HEK293 (cell line): ENCODE results near the gene SAMD11.

ENCODE experiments used
- CTCF ChIA-PET: fragments of 350-600 bp; formaldehyde crosslinking; extraction: SDS; loops from one replicate; lab custom pipeline; 2021; ENCODE audit warnings: antibody characterized with exemption; lab: Yijun Ruan, JAX
- POLR2A ChIA-PET: fragments of 300-600 bp; formaldehyde crosslinking; extraction: SDS; loops from one replicate; lab custom pipeline; 2020; ENCODE audit warnings: antibody characterized with exemption, inconsistent platforms; lab: Yijun Ruan, JAX
- H3K27ac ChIP-seq: fragments of 200-500 bp; sonication (Bioruptor generic); 2 replicates; pipeline ENCODE4 v1.5.1; 2014; ENCODE audit warnings: low read depth, low read length, control low read depth, inconsistent platforms; ENCODE audit errors: extremely low read depth
- H3K36me3 ChIP-seq, 2 experiments: fragments of 200-500 bp in 1 of 2; sonication (Bioruptor generic) in 1 of 2; 1 replicate in 1 of 2; 2 replicates in 1 of 2; pipeline ENCODE4 v1.5.1; 2014 to 2017; ENCODE audit warnings: inconsistent platforms in 2 of 2, low read length in 2 of 2; ENCODE audit not compliant: control insufficient read depth in 2 of 2, insufficient read depth in 1 of 2
- H3K4me1 ChIP-seq: fragments of 200-500 bp; sonication (Bioruptor generic); 2 replicates; pipeline ENCODE4 v1.5.1; 2014; ENCODE audit warnings: mild to moderate bottlenecking, low read length, inconsistent platforms; ENCODE audit not compliant: control insufficient read depth, insufficient read depth
- H3K4me3 ChIP-seq: 2 replicates; pipeline ENCODE4 v1.5.1; 2011; ENCODE audit warnings: low read depth, mild to moderate bottlenecking, control low read depth, low read length, moderate library complexity
- H3K9me3 ChIP-seq: fragments of 200-500 bp; sonication (Bioruptor generic); 2 replicates; pipeline ENCODE4 v1.5.1; 2014; ENCODE audit warnings: low read depth, low read length, inconsistent platforms; ENCODE audit not compliant: control insufficient read depth, insufficient read depth
- BCL11A ChIP-seq: fragments of 450-650 bp; formaldehyde crosslinking; IDR thresholded peaks from 2 replicates; pipeline ENCODE4 v1.5.1; 2016; ENCODE audit warnings: low read depth, missing biosample characterization, missing genetic modification characterization
- ELK4 ChIP-seq: IDR thresholded peaks from 2 replicates; pipeline ENCODE4 v1.6.1; 2011; ENCODE audit warnings: mild to moderate bottlenecking, low read depth, low read length, borderline replicate concordance
- GLIS2 ChIP-seq: fragments of 450-650 bp; formaldehyde crosslinking; IDR thresholded peaks from 2 replicates; pipeline ENCODE4 v1.5.1; 2016; ENCODE audit warnings: missing biosample characterization, missing genetic modification characterization
- HOXC10 ChIP-seq: sonication (generic); formaldehyde crosslinking; IDR thresholded peaks from 2 replicates; pipeline ENCODE4 v1.8.1; 2023; ENCODE audit warnings: mild to moderate bottlenecking, missing genetic modification reagents
- KLF16 ChIP-seq: fragments of 450-650 bp; formaldehyde crosslinking; IDR thresholded peaks from 2 replicates; pipeline ENCODE4 v1.5.1; 2017; ENCODE audit warnings: missing biosample characterization, missing genetic modification characterization
- KLF7 ChIP-seq: fragments of 450-650 bp; formaldehyde crosslinking; IDR thresholded peaks from 2 replicates; pipeline ENCODE4 v1.5.1; 2016; ENCODE audit warnings: missing biosample characterization, missing genetic modification characterization, borderline replicate concordance
- KLF9 ChIP-seq: fragments of 450-650 bp; formaldehyde crosslinking; IDR thresholded peaks from 2 replicates; pipeline ENCODE4 v1.5.1; 2016; ENCODE audit warnings: missing biosample characterization, missing genetic modification characterization, low read depth
- OVOL3 ChIP-seq: fragments of 450-650 bp; formaldehyde crosslinking; IDR thresholded peaks from 2 replicates; pipeline ENCODE4 v1.5.1; 2016; ENCODE audit warnings: missing biosample characterization, missing genetic modification characterization
- SCRT2 ChIP-seq: fragments of 450-650 bp; formaldehyde crosslinking; IDR thresholded peaks from 2 replicates; pipeline ENCODE4 v1.5.1; 2016; ENCODE audit warnings: missing biosample characterization, missing genetic modification characterization
- SETDB1 ChIP-seq: IDR thresholded peaks from one replicate; pipeline ENCODE4 v1.6.1; 2017; ENCODE audit warnings: mild to moderate bottlenecking, low read length, moderate library complexity, mixed read lengths; ENCODE audit not compliant: insufficient read length
- SP2 ChIP-seq: fragments of 450-650 bp; formaldehyde crosslinking; IDR thresholded peaks from 2 replicates; pipeline ENCODE4 v1.5.1; 2016; ENCODE audit warnings: missing biosample characterization, missing genetic modification characterization
- SP7 ChIP-seq: fragments of 450-650 bp; formaldehyde crosslinking; IDR thresholded peaks from 2 replicates; pipeline ENCODE4 v1.5.1; 2016; ENCODE audit warnings: missing biosample characterization, missing genetic modification characterization
- ZBTB17 ChIP-seq: fragments of 450-650 bp; formaldehyde crosslinking; IDR thresholded peaks from 2 replicates; pipeline ENCODE4 v1.5.1; 2016; ENCODE audit warnings: missing biosample characterization, missing genetic modification characterization
- ZBTB20 ChIP-seq: fragments of 450-650 bp; formaldehyde crosslinking; IDR thresholded peaks from 2 replicates; pipeline ENCODE4 v1.5.1; 2016; ENCODE audit warnings: missing biosample characterization, missing genetic modification characterization
- ZBTB26 ChIP-seq: fragments of 450-650 bp; formaldehyde crosslinking; optimal IDR thresholded peaks from 2 replicates; pipeline ENCODE3; 2016; ENCODE audit warnings: missing biosample characterization, mild to moderate bottlenecking, missing genetic modification characterization
- ZBTB6 ChIP-seq: fragments of 450-650 bp; formaldehyde crosslinking; IDR thresholded peaks from 2 replicates; pipeline ENCODE4 v1.5.1; 2017; ENCODE audit warnings: missing biosample characterization, missing genetic modification characterization
- ZBTB8A ChIP-seq: fragments of 450-650 bp; formaldehyde crosslinking; IDR thresholded peaks from 2 replicates; pipeline ENCODE4 v1.5.1; 2016; ENCODE audit warnings: missing biosample characterization, missing genetic modification characterization
- ZEB2 ChIP-seq: fragments of 450-650 bp; formaldehyde crosslinking; IDR thresholded peaks from 2 replicates; pipeline ENCODE4 v1.5.1; 2016; ENCODE audit warnings: missing biosample characterization, missing genetic modification characterization
- ZFHX2 ChIP-seq: fragments of 450-650 bp; formaldehyde crosslinking; conservative IDR thresholded peaks from 2 replicates; pipeline ENCODE4 v1.5.1; 2016; ENCODE audit warnings: missing biosample characterization, missing genetic modification characterization
- ZFP3 ChIP-seq: fragments of 450-650 bp; formaldehyde crosslinking; IDR thresholded peaks from 2 replicates; pipeline ENCODE4 v1.5.1; 2016; ENCODE audit warnings: low read depth, missing biosample characterization, missing genetic modification characterization
- ZNF146 ChIP-seq: fragments of 450-650 bp; formaldehyde crosslinking; IDR thresholded peaks from 2 replicates; pipeline ENCODE4 v1.5.1; 2016; ENCODE audit warnings: missing biosample characterization, missing genetic modification characterization
- ZNF16 ChIP-seq: fragments of 450-650 bp; formaldehyde crosslinking; IDR thresholded peaks from 2 replicates; pipeline ENCODE4 v1.5.1; 2016; ENCODE audit warnings: low read depth, missing biosample characterization, missing genetic modification characterization
- ZNF2 ChIP-seq: fragments of 450-650 bp; formaldehyde crosslinking; IDR thresholded peaks from 2 replicates; pipeline ENCODE4 v1.5.1; 2016; ENCODE audit warnings: missing biosample characterization, missing genetic modification characterization
- ZNF248 ChIP-seq: fragments of 450-650 bp; formaldehyde crosslinking; IDR thresholded peaks from 2 replicates; pipeline ENCODE4 v1.5.1; 2017; ENCODE audit warnings: missing biosample characterization, missing genetic modification characterization
- ZNF354C ChIP-seq: fragments of 450-650 bp; formaldehyde crosslinking; IDR thresholded peaks from 2 replicates; pipeline ENCODE4 v1.5.1; 2016; ENCODE audit warnings: missing biosample characterization, missing genetic modification characterization, low read depth, borderline replicate concordance
- ZNF37A ChIP-seq: fragments of 450-650 bp; IDR thresholded peaks from 2 replicates; pipeline ENCODE4 v1.5.1; 2018; ENCODE audit warnings: missing biosample characterization, missing genetic modification characterization
- ZNF488 ChIP-seq: fragments of 450-650 bp; formaldehyde crosslinking; IDR thresholded peaks from 2 replicates; pipeline ENCODE4 v1.5.1; 2016; ENCODE audit warnings: missing biosample characterization, missing genetic modification characterization
- ZNF600 ChIP-seq: fragments of 450-650 bp; formaldehyde crosslinking; IDR thresholded peaks from 2 replicates; pipeline ENCODE4 v1.5.1; 2016; ENCODE audit warnings: missing biosample characterization, missing genetic modification characterization
- ZNF777 ChIP-seq: fragments of 450-650 bp; formaldehyde crosslinking; IDR thresholded peaks from 2 replicates; pipeline ENCODE4 v1.5.1; 2017; ENCODE audit warnings: missing biosample characterization, missing genetic modification characterization, borderline replicate concordance
- ZSCAN30 ChIP-seq: fragments of 450-650 bp; IDR thresholded peaks from 2 replicates; pipeline ENCODE4 v1.5.1; 2018; ENCODE audit warnings: missing biosample characterization, mild to moderate bottlenecking, missing genetic modification characterization, moderate library complexity
- ZSCAN5A ChIP-seq: fragments of 450-650 bp; formaldehyde crosslinking; IDR thresholded peaks from 2 replicates; pipeline ENCODE4 v1.5.1; 2016; ENCODE audit warnings: missing biosample characterization, missing genetic modification characterization
- ZXDB ChIP-seq: fragments of 450-650 bp; formaldehyde crosslinking; IDR thresholded peaks from 2 replicates; pipeline ENCODE4 v1.5.1; 2016; ENCODE audit warnings: missing biosample characterization, missing genetic modification characterization
- TF ChIP-seq, protein P1 (sequence below): fragments of 450-650 bp; formaldehyde crosslinking; IDR thresholded peaks from 2 replicates; pipeline ENCODE4 v1.5.1; 2016; ENCODE audit warnings: missing biosample characterization, missing genetic modification characterization

The SAMD11 gene

GRCh38 chr1:935751-936231, 12.1 kb downstream of the SAMD11 start:
- Histone ChIP-seq H3K9me3 (no peaks in the 10 kb centered on the region), H3K4me1 (peaks cover 53% of the 10 kb centered on the region), H3K27ac (peak overlapping the region; percentile 96), H3K36me3 (peaks cover 0 to 31% of the 10 kb centered on the region in 2 experiments; a peak in 1 of 3 replicates), H3K4me3 (0 out of 2 replicates have a peak overlapping the region, but pooled peaks have one; percentile 4)
- POLR2A ChIA-PET = no interaction called here
- CTCF ChIA-PET = no interaction called here
- peak; percentile 67 for TF ChIP-seq ZBTB20 (tag by site-specific recombination)
- no peak for TF ChIP-seq HOXC10 (CRISPR knock-in tag)
- TF ChIP-seq ZNF777 (tag by site-specific recombination) = no peak
- no peak for TF ChIP-seq ZNF248 (tag by site-specific recombination)
- TF ChIP-seq SCRT2 (tag by site-specific recombination) = no peak
- TF ChIP-seq ZNF146 (tag by site-specific recombination) = no peak
- peak; percentile 98 for TF ChIP-seq ZNF600
- TF ChIP-seq KLF9 (tag by site-specific recombination) = peak; percentile 64
- TF ChIP-seq ELK4 = no peak
- TF ChIP-seq ZEB2 (tag by site-specific recombination) = peak; percentile 88
- no peak for TF ChIP-seq SETDB1
- TF ChIP-seq KLF16 (tag by site-specific recombination) = peak; percentile 28; the same call in 1 of the 2 replicates
- peak; percentile 86 for TF ChIP-seq ZSCAN30 (tag by site-specific recombination)
- 0 out of 2 replicates have a peak, but pooled peaks have one; percentile 35 for TF ChIP-seq SP2 (tag by site-specific recombination)
- no peak for TF ChIP-seq ZNF354C (tag by site-specific recombination)
- TF ChIP-seq BCL11A (tag by site-specific recombination) = peak; percentile 75
- 0 out of 2 replicates have a peak, but pooled peaks have one; percentile 12 for TF ChIP-seq OVOL3 (tag by site-specific recombination)
- TF ChIP-seq, protein P1, sequence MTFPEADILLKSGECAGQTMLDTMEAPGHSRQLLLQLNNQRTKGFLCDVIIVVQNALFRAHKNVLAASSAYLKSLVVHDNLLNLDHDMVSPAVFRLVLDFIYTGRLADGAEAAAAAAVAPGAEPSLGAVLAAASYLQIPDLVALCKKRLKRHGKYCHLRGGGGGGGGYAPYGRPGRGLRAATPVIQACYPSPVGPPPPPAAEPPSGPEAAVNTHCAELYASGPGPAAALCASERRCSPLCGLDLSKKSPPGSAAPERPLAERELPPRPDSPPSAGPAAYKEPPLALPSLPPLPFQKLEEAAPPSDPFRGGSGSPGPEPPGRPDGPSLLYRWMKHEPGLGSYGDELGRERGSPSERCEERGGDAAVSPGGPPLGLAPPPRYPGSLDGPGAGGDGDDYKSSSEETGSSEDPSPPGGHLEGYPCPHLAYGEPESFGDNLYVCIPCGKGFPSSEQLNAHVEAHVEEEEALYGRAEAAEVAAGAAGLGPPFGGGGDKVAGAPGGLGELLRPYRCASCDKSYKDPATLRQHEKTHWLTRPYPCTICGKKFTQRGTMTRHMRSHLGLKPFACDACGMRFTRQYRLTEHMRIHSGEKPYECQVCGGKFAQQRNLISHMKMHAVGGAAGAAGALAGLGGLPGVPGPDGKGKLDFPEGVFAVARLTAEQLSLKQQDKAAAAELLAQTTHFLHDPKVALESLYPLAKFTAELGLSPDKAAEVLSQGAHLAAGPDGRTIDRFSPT (tag by site-specific recombination) = peak; percentile 90
- TF ChIP-seq ZBTB17 = no peak
- TF ChIP-seq ZNF16 (tag by site-specific recombination) = no peak
- TF ChIP-seq ZFHX2 (tag by site-specific recombination) = peak; percentile 71
- TF ChIP-seq ZBTB8A (tag by site-specific recombination) = peak; percentile 69
- TF ChIP-seq KLF7 = peak; percentile 86
- no peak for TF ChIP-seq ZNF2 (tag by site-specific recombination)
- TF ChIP-seq ZXDB (tag by site-specific recombination) = peak; percentile 86
- peak; percentile 83 for TF ChIP-seq GLIS2 (tag by site-specific recombination)
- no peak for TF ChIP-seq ZNF488 (tag by site-specific recombination)
- TF ChIP-seq ZNF37A (tag by site-specific recombination) = no peak
- TF ChIP-seq ZSCAN5A (tag by site-specific recombination) = no peak
- peak; percentile 16 for TF ChIP-seq ZBTB26 (tag by site-specific recombination)
- TF ChIP-seq ZFP3 (tag by site-specific recombination) = no peak
- peak; percentile 91 for TF ChIP-seq SP7 (tag by site-specific recombination)
- TF ChIP-seq ZBTB6 (tag by site-specific recombination) = 0 out of 2 replicates have a peak, but pooled peaks have one; percentile 3
